G401 (cell line): Measurements from ENCODE around the gene NMBR. TPM values are rescaled to one million over a fixed set of nuclear protein-coding genes. Genes with fewer than 3 reads are reported as not detected.
A peak's percentile ranks its signal among the peaks of the same experiment; 100 is the strongest.
"Not testable (repeated sequence)": the region's sequence is repeated elsewhere in the genome, so short reads cannot be mapped to it uniquely, and the experiment has no call there.

Experiments
- DNase-seq: peaks from one replicate; pipeline ENCODE4 v3.0.0-alpha.2; 2015; ENCODE audit warnings: low spot score
- in situ Hi-C: cut with HindIII; loops from 2 replicates; pipeline ENCODE4 v1.10.0; 2016; ENCODE audit warnings: low sequenced_read_pairs, mixed read lengths
- total RNA-seq: library from RNA; depleted of rRNA; stranded (reverse); fragments of >200 nt; shearing (Covaris generic); gene quantifications from 2 replicates; pipeline ENCODE4 v1.2.3, GENCODE V29; 2014

The NMBR gene
- total RNA-seq, 1 experiment from 2014 or later, result not detected

GRCh38 chr6:142155895-142156757, 9.2 kb upstream of the NMBR start:
- in situ Hi-C loops, result no loop called here
- no peak for DNase-seq

DNA sequence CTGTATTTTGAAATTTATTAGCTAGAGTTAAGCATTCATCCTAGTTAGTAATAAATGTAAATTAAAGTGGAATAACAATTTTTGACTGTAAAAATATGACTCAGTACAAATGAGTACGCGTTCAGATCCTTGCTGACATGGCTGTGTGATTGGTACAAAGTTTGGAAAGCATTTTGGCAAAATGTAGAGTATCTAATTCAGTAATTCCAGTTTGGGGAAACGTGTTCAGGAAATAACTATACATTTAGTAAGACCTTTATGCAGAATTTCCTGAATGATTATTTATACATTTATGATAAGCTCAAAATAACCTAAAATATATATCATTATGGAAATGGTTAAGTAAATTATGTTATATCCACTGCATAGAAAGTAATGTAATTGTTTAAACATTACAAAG, 8.2 kb upstream of the NMBR start:
- in situ Hi-C loops, result no loop called here
- no peak for DNase-seq

DNA sequence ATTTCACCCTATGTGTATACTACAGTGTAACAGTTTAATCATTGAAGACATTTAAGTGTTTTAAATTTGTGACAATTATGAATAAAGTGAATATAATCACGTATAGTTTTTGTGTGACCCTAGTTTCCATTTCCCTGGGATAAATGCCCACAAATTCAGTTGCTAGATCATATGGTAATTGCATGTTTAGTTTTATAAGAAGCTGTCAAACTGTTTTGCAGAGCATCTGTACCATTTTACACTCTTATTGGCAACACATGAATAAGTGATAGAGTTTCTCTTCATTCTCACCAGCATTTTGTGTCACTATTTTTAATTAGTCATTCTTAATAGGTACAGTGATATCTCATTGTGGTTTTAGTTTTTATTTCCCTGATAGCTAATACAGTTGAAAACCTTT, 7.4 kb upstream of the NMBR start:
- in situ Hi-C loops, result no loop called here
- DNase-seq, result no peak

DNA sequence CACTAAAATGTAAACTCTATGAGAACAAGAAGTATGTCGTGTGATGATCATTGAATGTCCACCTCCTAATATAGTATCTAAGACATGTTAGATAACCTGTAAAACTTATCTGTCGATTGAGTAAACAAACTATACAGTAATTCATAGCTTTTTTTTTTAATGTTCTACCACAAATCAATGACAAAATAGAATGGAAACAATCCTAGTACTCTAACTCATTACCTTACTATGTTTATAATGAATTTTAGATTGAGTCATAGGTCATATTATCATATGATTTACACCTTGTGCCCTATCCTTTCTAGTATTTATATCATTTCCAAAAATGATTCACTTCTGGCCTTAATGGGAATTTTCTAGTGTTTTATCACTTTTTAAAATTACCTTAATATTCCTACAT, 6.3 kb upstream of the NMBR start:
- in situ Hi-C loops, result no loop called here
- no peak for DNase-seq

DNA sequence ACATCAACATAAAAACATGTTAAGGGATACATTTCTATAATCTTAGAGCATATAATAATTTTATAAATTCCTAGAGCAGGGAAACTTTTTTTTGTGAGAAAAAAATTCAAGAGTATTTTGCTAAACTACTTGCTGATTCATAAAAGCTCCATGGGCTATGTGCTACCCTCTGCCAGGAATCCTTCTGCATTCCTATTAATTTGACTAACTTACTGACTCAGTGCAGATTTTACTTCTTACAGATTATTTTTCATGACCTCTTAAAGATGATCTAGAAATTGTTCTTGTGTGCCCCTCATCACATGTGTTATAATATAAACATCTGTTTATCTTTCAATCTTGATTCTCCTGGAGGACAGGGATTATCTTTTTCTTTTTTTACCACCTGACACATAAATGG, 5.8 kb upstream of the NMBR start:
- in situ Hi-C loops, result no loop called here
- DNase-seq, result no peak

DNA sequence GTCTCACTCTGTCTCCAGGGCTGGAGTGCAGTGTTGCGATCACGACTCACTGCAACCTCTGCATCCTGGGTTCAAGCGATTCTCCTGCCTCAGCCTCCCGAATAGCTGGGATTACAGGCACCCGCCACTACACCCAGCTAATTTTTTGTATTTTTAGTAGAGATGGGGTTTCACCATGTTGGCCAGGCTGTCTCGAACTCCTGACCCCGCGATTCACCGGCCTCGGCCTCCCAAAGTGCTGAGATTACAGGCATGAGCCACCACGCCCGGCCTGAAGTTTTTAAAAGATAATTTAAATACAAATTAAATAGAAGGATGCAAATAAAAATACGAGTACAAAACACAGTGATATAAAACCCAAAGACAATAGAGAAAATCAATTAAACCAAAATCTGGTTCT, 5.4 kb downstream of the NMBR start:
- DNase-seq, in situ Hi-C loops: not testable (repeated sequence)

DNA sequence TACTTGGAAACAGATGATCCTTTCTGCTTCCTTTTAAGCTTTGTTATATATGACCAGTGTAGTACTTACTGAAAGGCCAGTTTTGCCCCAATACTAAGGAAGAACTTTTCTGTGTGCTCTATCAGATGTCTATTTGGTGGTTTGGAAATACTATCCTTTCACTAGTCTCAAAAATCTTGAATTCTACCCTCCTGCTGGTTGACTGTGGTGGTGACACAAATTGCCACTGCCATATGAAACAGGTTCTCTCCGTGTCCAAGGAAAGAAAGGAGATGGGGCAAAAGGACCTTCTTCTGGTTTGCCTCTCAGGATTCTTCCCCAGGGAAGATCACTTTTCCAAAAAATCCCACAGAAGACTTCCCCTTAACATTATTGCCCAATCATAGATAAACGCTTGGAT, 8.0 kb downstream of the NMBR start:
- no peak for DNase-seq
- in situ Hi-C loops, result no loop called here

- no peak for DNase-seq
- in situ Hi-C loops, result no loop called here
Observed at GRCh38 chr6:142132625-142133024, 14.3 kb downstream of the NMBR start, which contains the start of gene GJE1. TSS of gene GJE1 (plus strand) at chr6:142132925. CDS start at chr6:142133159, 234 bp downstream.

DNA sequence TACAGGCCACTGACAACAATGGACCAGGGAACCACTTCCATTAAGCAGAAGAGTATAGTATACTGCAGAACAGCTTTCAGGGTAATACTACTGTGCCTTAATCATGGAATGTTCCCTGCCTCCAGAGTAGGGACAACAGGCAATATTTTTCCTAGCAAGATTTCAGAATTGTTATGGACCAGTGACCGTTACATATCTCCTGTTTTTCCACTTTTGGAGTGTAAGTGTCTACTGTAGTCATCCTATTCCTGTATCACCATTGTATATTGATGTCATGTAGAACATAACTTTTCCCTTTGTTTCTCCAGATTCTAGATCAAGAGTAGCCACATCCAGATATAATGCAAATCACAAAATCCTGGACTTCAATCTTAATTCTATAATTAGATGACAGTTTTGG, 16.1 kb downstream of the NMBR start:
- in situ Hi-C loops, result no loop called here
- DNase-seq, result no peak

DNA sequence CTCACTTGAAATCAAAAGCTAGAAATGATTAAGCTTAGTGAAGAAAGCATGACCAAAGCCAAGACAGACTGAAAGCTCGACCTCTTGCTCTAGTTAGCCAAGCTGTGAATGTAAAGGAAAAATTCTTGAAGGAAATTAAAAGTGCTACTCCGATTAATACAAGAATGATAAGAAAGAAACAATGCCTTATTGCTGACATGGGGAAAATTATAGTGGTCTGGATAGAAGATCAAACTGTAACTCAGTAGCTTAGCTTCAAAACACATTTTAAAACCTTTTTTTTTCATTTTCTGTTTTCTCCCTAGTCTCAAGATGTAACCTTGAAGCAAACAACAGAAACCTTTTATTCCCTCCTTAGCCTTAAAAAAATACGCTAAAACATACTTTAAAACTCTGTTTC, 25.6 kb downstream of the NMBR start:
- no peak for DNase-seq
- in situ Hi-C loops, result no loop called here

DNA sequence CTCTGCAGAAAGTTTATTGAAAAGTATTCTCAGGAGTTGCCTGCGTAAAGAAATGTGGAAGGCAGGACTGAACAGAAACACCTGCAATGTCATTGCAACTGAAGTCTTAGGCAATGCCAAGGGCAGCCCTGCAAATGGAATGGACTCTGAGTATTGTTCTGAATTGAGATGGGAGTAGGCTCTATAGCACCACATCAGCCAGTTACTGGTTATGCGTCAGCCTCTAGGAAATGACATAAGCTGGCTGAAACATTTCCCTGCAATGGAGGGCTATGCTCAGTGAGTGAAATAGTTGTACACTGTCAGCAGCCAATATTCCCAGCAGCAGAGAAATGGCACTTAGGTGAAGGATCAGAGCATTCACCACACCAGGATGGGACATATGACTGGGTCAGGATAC, 28.0 kb downstream of the NMBR start:
- in situ Hi-C loops, result no loop called here
- no peak for DNase-seq

GRCh38 chr6:142118328-142118727, 28.6 kb downstream of the NMBR start:
- DNase-seq, result no peak
- in situ Hi-C loops, result no loop called here

DNA sequence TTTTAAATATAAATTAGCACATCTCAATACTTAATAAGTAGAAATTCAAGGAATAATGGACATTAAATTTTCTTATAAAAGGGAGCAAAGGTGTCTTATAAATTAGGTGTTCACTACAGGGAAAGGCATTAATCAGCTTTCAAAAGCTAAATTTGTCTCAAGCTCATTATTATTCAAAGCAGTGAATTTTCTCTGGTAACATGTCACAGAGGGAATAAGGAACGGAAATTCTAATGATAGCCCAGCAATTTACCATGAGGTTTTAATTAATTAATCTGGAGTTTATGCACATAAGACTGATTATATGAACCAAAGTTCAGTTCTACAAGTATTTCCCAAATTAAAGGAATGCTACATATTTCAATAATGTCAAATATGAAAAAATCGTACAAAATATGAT, 29.6 kb downstream of the NMBR start:
- DNase-seq, result no peak
- in situ Hi-C loops, result no loop called here

DNA sequence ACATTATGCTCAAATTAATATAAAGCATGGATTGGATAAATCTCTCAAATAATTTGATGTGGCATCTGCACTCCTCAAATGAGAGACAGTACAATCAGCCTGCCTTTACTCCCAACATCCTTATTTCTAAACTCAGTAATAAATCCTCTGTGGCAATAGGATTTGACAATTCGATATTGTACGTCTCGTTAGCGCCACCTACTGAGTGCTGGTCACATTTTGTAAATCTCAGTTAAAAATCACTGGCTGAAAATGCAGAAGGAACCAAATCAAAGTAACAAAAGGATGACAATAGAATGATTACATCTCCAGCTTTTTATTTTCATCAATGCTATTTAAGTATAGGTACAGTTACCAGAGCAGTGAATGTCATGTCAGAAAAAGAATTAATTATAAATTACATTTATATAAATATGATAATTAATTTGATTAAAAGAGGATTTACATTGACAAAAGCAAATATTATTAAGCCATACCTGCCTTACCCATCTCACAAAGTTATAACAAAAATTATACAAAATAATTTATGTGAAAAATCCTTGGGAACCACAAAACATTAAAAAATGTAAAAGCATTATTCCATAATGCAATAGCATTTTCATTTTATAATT, 34.4 kb downstream of the NMBR start:
- in situ Hi-C loops, result no loop called here
- peak; percentile 53 for DNase-seq

- DNase-seq, in situ Hi-C loops: not testable (repeated sequence)
Observed at GRCh38 chr6:142110820-142111219, 36.1 kb downstream of the NMBR start.

DNA sequence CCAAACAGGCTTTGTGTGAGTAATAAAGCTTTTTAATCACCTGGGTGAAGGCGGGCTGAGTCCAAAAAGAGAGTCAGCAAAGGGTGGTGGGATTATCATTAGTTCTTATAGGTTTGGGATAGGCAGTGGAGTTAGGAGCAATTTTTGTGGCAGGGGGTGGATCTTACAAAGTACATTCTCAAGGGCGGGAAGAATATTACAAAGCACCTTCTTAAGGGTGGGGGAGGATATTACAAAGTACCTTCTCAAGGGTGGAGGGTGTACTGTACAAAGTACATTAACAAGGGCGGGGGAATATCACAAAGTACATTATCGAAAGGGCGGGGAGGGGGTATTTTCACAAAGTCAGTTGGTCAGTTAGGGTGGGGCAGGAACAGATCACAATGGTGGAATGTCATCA, 42.1 kb downstream of the NMBR start:
- DNase-seq, in situ Hi-C loops: not testable (repeated sequence)

GRCh38 chr6:142088858-142089216, 58.1 kb downstream of the NMBR start:
- in situ Hi-C loops, result no loop called here
- DNase-seq, result no peak

GRCh38 chr6:142087950-142088857, 58.7 kb downstream of the NMBR start:
- in situ Hi-C loops, result no loop called here
- DNase-seq, result no peak

DNA sequence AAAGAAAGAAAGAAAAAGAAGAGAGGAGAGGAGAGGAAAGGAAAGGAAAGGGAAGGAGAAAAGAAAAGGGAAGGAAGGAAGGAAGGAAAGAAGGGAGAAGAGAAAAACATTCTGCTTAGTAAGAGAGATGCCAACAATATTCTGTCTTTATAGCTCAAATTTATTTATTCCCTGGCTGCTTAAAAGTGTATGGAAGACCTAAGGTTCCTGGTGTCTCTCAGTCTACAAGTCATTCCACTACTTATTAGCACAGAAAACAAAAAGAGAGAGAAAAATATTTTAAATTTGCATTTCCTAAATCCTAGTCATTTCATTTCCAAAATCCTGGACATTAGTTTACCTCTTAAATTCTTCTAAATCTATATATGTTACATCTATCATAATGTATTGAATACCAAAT, 67.8 kb downstream of the NMBR start:
- in situ Hi-C loops, result no loop called here
- no peak for DNase-seq
